Measurements from ENCODE around the gene H3-3A. TPM values are rescaled to one million over a fixed set of nuclear protein-coding genes. Genes with fewer than 3 reads are reported as not detected.

H3-3A gene
- total and polyA plus RNA-seq, 2 of the 8 experiments (the other 6 are each of a cell fraction or from before 2014, with no cell fraction given): 1,157 to 1,223 TPM

GRCh38 chr1:226061841-226062557, 517 bp upstream of the H3-3A start (continued):
- no peak for TF ChIP-seq CHD7 (IDR thresholded peaks at IDR 0.05; ENCODE audit: insufficient replicate concordance, low read length)
- TF ChIP-seq SP1 (IDR thresholded peaks at IDR 0.05; ENCODE audit: low read depth, low read length): no peak
- no peak for TF ChIP-seq SP2 (IDR thresholded peaks at IDR 0.05; ENCODE audit: low read length)
- no peak for TF ChIP-seq SP4 (IDR thresholded peaks at IDR 0.05; ENCODE audit: low read length)
- 0 out of 2 replicates have a peak, but pooled peaks have one; percentile 32 for TF ChIP-seq GTF2F1 (IDR thresholded peaks at IDR 0.05; ENCODE audit: borderline replicate concordance, low read depth, low read length)
- peak; percentile 83 for TF ChIP-seq ASH2L (IDR thresholded peaks at IDR 0.05; ENCODE audit: low read length)
- TF ChIP-seq PHF8 (conservative IDR thresholded peaks at IDR 0.05; ENCODE audit: low read depth, low read length): peak; percentile 88
- TF ChIP-seq TBP (IDR thresholded peaks at IDR 0.05; ENCODE audit: low read depth, low read length): peak; percentile 35; the same call in 1 of the 2 replicates
- TF ChIP-seq MAFK (IDR thresholded peaks at IDR 0.05; ENCODE audit: low read depth, low read length): no peak
- TF ChIP-seq POLR2A (IDR thresholded peaks at IDR 0.05; ENCODE audit: control extremely low read depth in 1 of 2, low read depth in 2 of 2, low read length in 2 of 2): peak; percentile 66 to 72; a peak in 2 of 3 replicates
- TF ChIP-seq YY1 (IDR thresholded peaks at IDR 0.05; ENCODE audit: low read depth, low read length): 0 out of 2 replicates have a peak, but pooled peaks have one; percentile 7
- no peak; the same call in 1 of the 2 replicates for TF ChIP-seq POLR2AphosphoS5 (IDR thresholded peaks at IDR 0.05; ENCODE audit: low read depth, low read length)

Measured in H1 (cell line).